ENCODE data around the gene TMEM151B. TPM values are rescaled to one million over a fixed set of nuclear protein-coding genes. Genes with fewer than 3 reads are reported as not detected.

TMEM151B gene
- total RNA-seq, 1 experiment from 2014 or later: 0.83 TPM

- peaks cover 41% of the 10 kb centered on the region for H3K27me3 ChIP-seq (ENCODE audit: control insufficient read depth, insufficient read depth, low read length)
- H3K4me3 ChIP-seq (ENCODE audit: insufficient read depth, low read depth, low read length): no peak overlapping the region
- no peaks in the 10 kb centered on the region for H3K36me3 ChIP-seq (replicated peaks; ENCODE audit: control insufficient read depth, insufficient read depth, low read length)
- DNase-seq: no peak
Observed at GRCh38 chr6:44272529-44272928, 2.3 kb downstream of the TMEM151B start.

- no peaks in the 10 kb centered on the region for H3K36me3 ChIP-seq (replicated peaks; ENCODE audit: control insufficient read depth, insufficient read depth, low read length)
- DNase-seq: no peak
- peaks cover 42% of the 10 kb centered on the region for H3K27me3 ChIP-seq (ENCODE audit: control insufficient read depth, insufficient read depth, low read length)
- no peak overlapping the region for H3K4me3 ChIP-seq (ENCODE audit: insufficient read depth, low read depth, low read length)
Observed at GRCh38 chr6:44272999-44273566, 2.8 kb downstream of the TMEM151B start.

GRCh38 chr6:44273617-44274016, 3.4 kb downstream of the TMEM151B start:
- no peak for DNase-seq
- Histone ChIP-seq H3K4me3 (ENCODE audit: insufficient read depth, low read depth, low read length) (no peak overlapping the region), H3K36me3 (replicated peaks; ENCODE audit: control insufficient read depth, insufficient read depth, low read length) (no peaks in the 10 kb centered on the region), H3K27me3 (ENCODE audit: control insufficient read depth, insufficient read depth, low read length) (peaks cover 41% of the 10 kb centered on the region)

- H3K27me3 ChIP-seq (ENCODE audit: control insufficient read depth, insufficient read depth, low read length): peaks cover 25% of the 10 kb centered on the region; the same call in 1 of the 2 replicates
- DNase-seq: peak; percentile 57
- H3K4me3 ChIP-seq (ENCODE audit: insufficient read depth, low read depth, low read length): no peak overlapping the region
- H3K36me3 ChIP-seq (replicated peaks; ENCODE audit: control insufficient read depth, insufficient read depth, low read length): no peaks in the 10 kb centered on the region
Observed at GRCh38 chr6:44275271-44275748, 5.1 kb downstream of the TMEM151B start.

GRCh38 chr6:44275749-44276648, 5.7 kb downstream of the TMEM151B start:
- H3K27me3 ChIP-seq (ENCODE audit: control insufficient read depth, insufficient read depth, low read length): peaks cover 24% of the 10 kb centered on the region; the same call in 1 of the 2 replicates
- DNase-seq: peak; percentile 86
- H3K36me3 ChIP-seq (replicated peaks; ENCODE audit: control insufficient read depth, insufficient read depth, low read length): no peaks in the 10 kb centered on the region
- H3K4me3 ChIP-seq (ENCODE audit: insufficient read depth, low read depth, low read length): no peak overlapping the region

- Histone ChIP-seq H3K27me3 (ENCODE audit: control insufficient read depth, insufficient read depth, low read length) (peaks cover 18% of the 10 kb centered on the region; the same call in 1 of the 2 replicates), H3K36me3 (replicated peaks; ENCODE audit: control insufficient read depth, insufficient read depth, low read length) (no peaks in the 10 kb centered on the region), H3K4me3 (ENCODE audit: insufficient read depth, low read depth, low read length) (no peak overlapping the region)
- DNase-seq: no peak
Observed at GRCh38 chr6:44276667-44277640, 6.7 kb downstream of the TMEM151B start.

GRCh38 chr6:44277763-44278162, 7.5 kb downstream of the TMEM151B start:
- Histone ChIP-seq H3K36me3 (replicated peaks; ENCODE audit: control insufficient read depth, insufficient read depth, low read length) (no peaks in the 10 kb centered on the region), H3K4me3 (ENCODE audit: insufficient read depth, low read depth, low read length) (no peak overlapping the region), H3K27me3 (ENCODE audit: control insufficient read depth, insufficient read depth, low read length) (peaks cover 18% of the 10 kb centered on the region; the same call in 1 of the 2 replicates)
- no peak for DNase-seq

GRCh38 chr6:44278315-44278714, 8.1 kb downstream of the TMEM151B start:
- Histone ChIP-seq H3K4me3 (ENCODE audit: insufficient read depth, low read depth, low read length) (no peak overlapping the region), H3K27me3 (ENCODE audit: control insufficient read depth, insufficient read depth, low read length) (peaks cover 20% of the 10 kb centered on the region; the same call in 1 of the 2 replicates), H3K36me3 (replicated peaks; ENCODE audit: control insufficient read depth, insufficient read depth, low read length) (no peaks in the 10 kb centered on the region)
- DNase-seq: no peak

GRCh38 chr6:44278774-44279697, 8.8 kb downstream of the TMEM151B start:
- no peak for DNase-seq
- Histone ChIP-seq H3K4me3 (ENCODE audit: insufficient read depth, low read depth, low read length) (no peak overlapping the region), H3K27me3 (ENCODE audit: control insufficient read depth, insufficient read depth, low read length) (peaks cover 20% of the 10 kb centered on the region; the same call in 1 of the 2 replicates), H3K36me3 (replicated peaks; ENCODE audit: control insufficient read depth, insufficient read depth, low read length) (no peaks in the 10 kb centered on the region)

- DNase-seq: no peak
- H3K4me3 ChIP-seq (ENCODE audit: insufficient read depth, low read depth, low read length): no peak overlapping the region
- no peaks in the 10 kb centered on the region for H3K36me3 ChIP-seq (replicated peaks; ENCODE audit: control insufficient read depth, insufficient read depth, low read length)
- H3K27me3 ChIP-seq (ENCODE audit: control insufficient read depth, insufficient read depth, low read length): peaks cover 16% of the 10 kb centered on the region
Observed at GRCh38 chr6:44284121-44284520, 13.9 kb downstream of the TMEM151B start.

- Histone ChIP-seq H3K27me3 (ENCODE audit: control insufficient read depth, insufficient read depth, low read length) (peaks cover 20% of the 10 kb centered on the region), H3K4me3 (ENCODE audit: insufficient read depth, low read depth, low read length) (no peak overlapping the region), H3K36me3 (replicated peaks; ENCODE audit: control insufficient read depth, insufficient read depth, low read length) (no peaks in the 10 kb centered on the region)
- no peak for DNase-seq
Observed at GRCh38 chr6:44284867-44285266, 14.6 kb downstream of the TMEM151B start.

- Histone ChIP-seq H3K36me3 (replicated peaks; ENCODE audit: control insufficient read depth, insufficient read depth, low read length) (no peaks in the 10 kb centered on the region), H3K4me3 (ENCODE audit: insufficient read depth, low read depth, low read length) (no peak overlapping the region), H3K27me3 (ENCODE audit: control insufficient read depth, insufficient read depth, low read length) (peaks cover 20% of the 10 kb centered on the region)
- DNase-seq: peak; percentile 83
Observed at GRCh38 chr6:44285552-44286284, 15.5 kb downstream of the TMEM151B start.

GRCh38 chr6:44286285-44286565, 16.0 kb downstream of the TMEM151B start:
- no peak overlapping the region for H3K4me3 ChIP-seq (ENCODE audit: insufficient read depth, low read depth, low read length)
- peaks cover 20% of the 10 kb centered on the region for H3K27me3 ChIP-seq (ENCODE audit: control insufficient read depth, insufficient read depth, low read length)
- no peak for DNase-seq
- no peaks in the 10 kb centered on the region for H3K36me3 ChIP-seq (replicated peaks; ENCODE audit: control insufficient read depth, insufficient read depth, low read length)

All from H7 (cell line).